HG03378 (cell line): ENCODE results near the gene ZNF814.
"Not testable (repeated sequence)": the region's sequence is repeated elsewhere in the genome, so short reads cannot be mapped to it uniquely, and the experiment has no call there.

Experiments
- ATAC-seq: cut with Tn5 transposase; IDR thresholded peaks from one replicate; pipeline ENCODE4 v1.9.1; 2021; ENCODE audit warnings: mild to moderate bottlenecking, moderate library complexity; ENCODE audit not compliant: unreplicated experiment

The ZNF814 gene

DNA sequence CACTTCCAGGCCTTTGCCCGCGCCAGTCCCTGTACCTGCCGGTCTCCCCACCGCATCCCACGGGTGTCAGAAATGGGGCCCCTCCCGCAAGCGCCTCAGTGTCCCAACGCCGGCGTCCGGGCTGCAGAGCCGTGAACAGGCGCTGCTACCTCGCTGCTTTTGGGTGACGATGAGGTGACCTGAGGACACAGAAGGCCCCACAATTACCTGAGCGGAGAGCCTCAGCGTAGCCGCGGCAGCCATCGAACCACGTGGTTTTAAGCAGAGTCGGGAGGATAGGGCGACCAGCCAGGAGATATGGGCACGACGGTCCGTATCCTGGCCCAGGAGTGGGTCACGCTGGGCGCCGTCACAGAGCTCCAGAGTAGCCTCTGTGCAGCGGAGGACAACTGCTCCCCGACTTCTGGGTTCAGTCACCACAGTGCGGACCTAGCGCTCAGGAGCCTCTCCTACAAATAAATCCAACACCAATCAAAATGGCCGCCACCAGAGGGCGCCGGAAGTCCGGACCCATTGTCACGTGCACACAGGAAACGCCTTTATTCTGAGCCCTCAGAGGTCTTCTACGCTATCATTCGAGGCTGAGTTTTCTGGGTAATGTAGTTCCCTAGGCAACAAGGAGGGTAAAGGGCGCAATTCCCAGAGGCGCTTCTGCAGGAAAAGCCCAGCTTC is at the start of gene ZNF814:
TSS of gene ZNF814 (minus strand) at position 478 of the 672 bp plus-strand sequence. CDS start at position 243, 235 bp downstream.
- ATAC-seq = peak; percentile 76

- no peak for ATAC-seq
Observed at GRCh38 chr19:57935731-57936130, 46.9 kb upstream of the ZNF814 start.

DNA sequence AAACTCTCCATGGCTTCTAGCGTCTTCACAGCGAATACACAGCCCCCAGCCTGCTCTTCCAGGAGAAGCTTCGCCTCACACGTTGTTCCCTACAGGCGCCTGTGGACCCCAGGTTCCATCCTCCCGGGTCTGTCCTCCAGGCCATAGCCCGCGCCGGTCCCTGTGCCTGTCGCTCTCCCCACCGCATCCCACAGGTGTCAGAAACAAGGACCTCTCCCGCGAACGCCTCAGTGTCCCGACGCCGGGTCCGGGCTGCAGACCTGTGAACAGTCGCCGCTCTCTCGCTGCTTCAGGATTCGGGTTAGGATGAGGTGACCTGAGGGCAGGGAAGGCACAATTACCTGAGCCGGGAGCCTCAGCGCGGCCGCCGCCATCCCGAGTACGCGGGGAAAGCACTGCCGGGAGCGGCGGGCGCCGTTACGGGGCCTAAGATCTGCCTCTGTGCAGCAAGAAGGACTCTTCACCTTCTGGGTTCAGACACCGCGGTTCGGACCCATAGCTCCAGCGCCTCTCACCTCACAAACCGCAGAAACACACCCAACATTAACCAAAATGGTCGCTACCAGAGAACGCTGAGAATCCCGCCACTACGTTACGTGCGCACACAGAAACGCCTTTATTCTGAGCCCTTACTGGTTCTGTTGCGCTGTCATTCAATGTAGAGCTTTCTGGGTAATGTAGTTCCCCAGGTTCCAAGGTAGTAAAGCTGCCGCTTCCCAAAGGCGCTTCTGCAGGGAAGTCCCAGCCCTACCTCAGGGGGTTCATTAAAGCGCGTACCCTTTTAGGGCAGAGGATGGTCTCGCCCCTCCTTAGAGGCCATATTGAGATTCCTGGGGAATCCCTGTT is 46.2 kb upstream of the ZNF814 start, which contains the start of gene ZNF418:
TSS of gene ZNF418 (minus strand) at position 583 of the 846 bp plus-strand sequence. CDS start 1,580 bp downstream, outside the sequence.
- ATAC-seq = peak; percentile 83

GRCh38 chr19:57927587-57927986 is 38.8 kb upstream of the ZNF814 start:
- ATAC-seq = no peak

DNA sequence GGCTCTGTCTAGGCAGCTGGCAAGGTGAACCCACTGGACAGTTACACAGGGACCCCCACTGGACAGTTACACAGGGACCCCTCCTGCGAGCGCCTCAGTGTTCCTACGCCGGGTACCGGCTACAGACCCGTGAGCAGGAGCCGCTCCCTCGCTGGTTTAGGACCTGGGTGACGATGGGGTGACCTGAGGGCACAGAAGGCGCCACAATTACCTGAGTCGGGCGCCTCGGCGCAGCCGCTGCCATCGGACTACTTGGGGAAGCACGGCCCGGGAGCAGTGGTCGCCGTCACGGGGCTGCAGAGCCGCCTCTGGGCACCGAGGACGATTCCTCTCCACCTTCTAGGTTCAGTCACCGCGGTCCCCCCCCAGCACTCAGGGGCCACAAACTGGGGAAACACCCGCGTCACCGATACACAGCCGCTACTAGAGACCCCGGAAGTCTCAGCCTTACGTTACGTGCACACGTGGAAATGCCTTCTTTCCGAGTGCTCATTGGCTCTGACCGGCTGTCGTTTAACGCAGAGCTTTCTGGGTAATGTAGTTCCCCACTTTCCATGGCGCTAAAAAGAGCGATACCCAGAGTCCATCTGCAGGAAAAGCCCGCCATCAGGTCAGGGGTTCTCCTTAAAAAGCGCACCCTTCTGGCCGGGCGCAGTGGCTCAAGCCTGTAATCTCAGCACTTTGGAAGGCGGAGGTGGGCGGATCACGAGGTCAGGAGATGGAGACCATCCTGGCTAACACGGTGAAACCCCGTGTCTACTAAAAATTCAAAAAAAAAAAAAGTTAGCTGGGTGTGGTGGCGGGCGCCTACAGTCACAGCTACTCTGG is 27.5 kb upstream of the ZNF814 start, which contains the start of gene ZNF417:
TSS of gene ZNF417 (minus strand) at position 425 of the 828 bp plus-strand sequence. CDS start at position 244, 181 bp downstream.
- ATAC-seq = peak; percentile 94

GRCh38 chr19:57914531-57914930 is 25.7 kb upstream of the ZNF814 start:
- no peak for ATAC-seq

DNA sequence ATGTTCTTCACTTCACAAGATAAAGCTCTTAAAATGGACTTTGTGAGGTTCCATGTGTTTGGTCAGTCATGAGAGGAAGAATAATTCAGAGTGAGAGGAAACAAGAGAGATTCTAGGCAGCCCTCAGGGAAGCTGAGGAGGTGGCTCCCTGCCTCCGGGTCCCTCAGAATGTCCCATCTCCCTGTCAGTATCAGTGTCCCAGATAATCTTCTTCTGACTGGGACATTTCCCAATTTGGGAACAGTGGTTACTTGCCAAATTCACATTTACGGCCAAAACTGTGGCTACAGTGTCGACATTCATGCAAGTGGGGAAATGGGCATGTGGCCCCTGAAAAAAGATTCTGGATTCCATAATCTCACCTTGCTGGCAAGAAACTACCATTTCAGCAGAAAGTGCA is 18.6 kb upstream of the ZNF814 start:
- no peak for ATAC-seq

- ATAC-seq = no peak
Observed at GRCh38 chr19:57905258-57905657, 16.4 kb upstream of the ZNF814 start.

GRCh38 chr19:57903618-57904184 is 14.9 kb upstream of the ZNF814 start:
- ATAC-seq = no peak

DNA sequence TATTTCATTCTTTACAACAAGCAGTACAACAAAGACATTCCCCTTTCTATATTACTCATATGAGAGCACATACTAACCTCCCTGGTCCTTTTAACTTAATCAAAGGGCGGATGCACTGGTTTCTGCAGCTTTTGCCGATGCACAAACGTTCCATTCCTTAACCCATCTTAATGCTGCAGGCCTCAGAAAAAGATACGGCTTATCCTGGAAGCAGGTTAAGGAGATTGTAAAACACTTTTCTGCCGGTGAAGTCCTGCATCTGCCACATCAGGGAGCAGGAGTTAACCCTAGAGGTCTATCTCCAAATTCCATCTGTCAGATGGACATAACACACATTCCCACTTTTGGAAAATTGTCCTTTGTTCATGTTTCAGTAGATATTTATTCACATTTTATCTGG is 11.5 kb upstream of the ZNF814 start:
- ATAC-seq = no peak

GRCh38 chr19:57890706-57891105 is 1.9 kb upstream of the ZNF814 start:
- ATAC-seq = not testable (repeated sequence)

- ATAC-seq = peak; percentile 3
Observed at GRCh38 chr19:57888107-57888559, 704 bp downstream of the ZNF814 start.

GRCh38 chr19:57887195-57887941 is 1.5 kb downstream of the ZNF814 start:
- no peak for ATAC-seq

DNA sequence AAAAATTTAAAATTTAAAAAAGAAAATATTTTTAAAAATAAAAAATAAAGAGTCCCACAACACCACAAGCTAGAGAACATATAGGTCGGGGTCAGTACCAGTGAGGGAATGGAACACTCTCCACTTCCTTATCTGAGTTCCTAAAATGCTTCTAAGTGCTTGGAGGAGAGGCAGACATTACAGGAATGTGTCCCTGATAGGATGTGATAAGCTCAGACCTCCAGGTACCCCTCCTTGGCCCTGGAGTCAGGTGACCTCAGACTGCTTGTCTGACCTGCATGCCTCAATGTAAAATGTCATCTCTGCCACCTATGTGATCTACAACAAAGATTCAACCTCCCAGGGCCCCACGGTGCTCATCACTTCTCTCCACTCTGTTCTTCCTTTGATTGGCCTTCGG is 2.8 kb downstream of the ZNF814 start:
- ATAC-seq = no peak

DNA sequence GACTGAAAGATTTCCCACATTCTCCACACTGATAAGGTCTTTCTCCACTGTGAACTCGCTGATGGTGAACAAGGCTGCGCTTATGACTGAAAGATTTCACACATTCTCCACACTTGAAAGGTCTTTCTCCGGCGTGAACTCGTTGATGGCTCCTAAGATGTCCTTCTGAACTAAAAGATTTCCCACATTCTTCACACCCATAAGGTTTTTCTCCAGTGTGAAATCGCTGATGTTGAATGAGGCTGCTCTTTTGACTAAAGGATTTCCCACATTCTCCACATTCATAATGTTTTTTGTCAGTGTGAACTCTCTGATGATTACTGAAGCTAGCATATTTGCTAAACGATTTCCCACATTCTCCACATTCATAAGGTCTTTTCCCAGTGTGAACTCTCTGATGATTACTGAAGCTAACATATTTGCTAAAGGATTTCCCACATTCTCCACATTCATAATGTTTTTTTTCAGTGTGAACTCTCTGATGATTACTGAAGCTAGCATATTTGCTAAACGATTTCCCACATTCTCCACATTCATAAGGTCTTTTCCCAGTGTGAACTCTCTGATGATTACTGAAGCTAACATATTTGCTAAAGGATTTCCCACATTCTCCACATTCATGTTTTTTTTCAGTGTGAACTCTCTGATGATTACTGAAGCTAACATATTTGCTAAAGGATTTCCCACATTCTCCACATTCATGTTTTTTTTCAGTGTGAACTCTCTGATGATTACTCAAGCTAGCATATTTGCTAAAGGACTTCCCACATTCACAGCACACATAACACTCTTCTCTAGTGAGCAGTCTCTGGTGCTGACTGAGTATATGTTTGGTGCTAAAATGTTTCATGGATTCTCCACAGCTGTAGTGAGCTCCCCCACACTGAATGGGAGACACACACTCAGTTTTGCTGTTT is 14.7 kb downstream of the ZNF814 start:
- not testable (repeated sequence) for ATAC-seq

GRCh38 chr19:57872450-57872849 is 16.4 kb downstream of the ZNF814 start:
- ATAC-seq = no peak

DNA sequence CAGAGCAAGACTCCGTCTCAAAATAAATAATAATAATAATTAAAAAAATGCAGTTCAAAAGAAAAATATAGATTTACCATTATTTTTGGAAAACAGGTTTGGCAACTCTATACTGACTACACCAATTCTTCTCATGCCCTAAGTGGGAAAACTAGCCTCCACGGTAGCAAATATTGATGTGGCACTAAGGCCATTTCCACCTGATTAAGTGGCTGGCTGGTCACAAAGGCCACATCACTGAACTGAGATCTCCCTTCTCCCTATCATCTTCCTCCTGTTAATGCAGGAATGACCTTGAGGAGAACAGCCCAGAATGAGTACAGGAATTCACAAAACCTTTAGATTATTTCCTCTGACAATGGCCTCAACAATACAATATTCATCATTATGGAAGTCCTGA is 18.6 kb downstream of the ZNF814 start:
- no peak for ATAC-seq

- not testable (repeated sequence) for ATAC-seq
Observed at GRCh38 chr19:57869655-57870054, 19.2 kb downstream of the ZNF814 start.
